GM13976 (cell line): Measurements from ENCODE around the gene TLR8.

ENCODE experiments used
- DNase-seq: peaks from one replicate; pipeline ENCODE4 v3.0.0; 2012; ENCODE audit warnings: low spot score
- CTCF ChIP-seq: IDR thresholded peaks from 2 replicates; pipeline ENCODE4 v1.5.1; 2012; ENCODE audit warnings: borderline replicate concordance, mild to moderate bottlenecking; ENCODE audit not compliant: insufficient read depth; ENCODE audit errors: extremely low read depth, missing control alignments, control extremely low read depth
- in situ Hi-C: fragments of 300-500 bp; cut with MboI; formaldehyde crosslinking; loops from one replicate; pipeline ENCODE4 v1.12.0; 2022; ENCODE audit warnings: low sequenced_read_pairs, mixed read lengths, inconsistent platforms; ENCODE audit not compliant: unreplicated experiment

Gene TLR8

GRCh38 chrX:12970691-12971202 is 64.3 kb downstream of the TLR8 start:
- in situ Hi-C loops: no loop called here
- no peak for TF ChIP-seq CTCF
- no peak for DNase-seq

- TF ChIP-seq CTCF: no peak
- no peak for DNase-seq
- in situ Hi-C loops: no loop called here
These were observed 65.0 kb downstream of the TLR8 start for GRCh38 chrX:12971282-12972003.

DNA sequence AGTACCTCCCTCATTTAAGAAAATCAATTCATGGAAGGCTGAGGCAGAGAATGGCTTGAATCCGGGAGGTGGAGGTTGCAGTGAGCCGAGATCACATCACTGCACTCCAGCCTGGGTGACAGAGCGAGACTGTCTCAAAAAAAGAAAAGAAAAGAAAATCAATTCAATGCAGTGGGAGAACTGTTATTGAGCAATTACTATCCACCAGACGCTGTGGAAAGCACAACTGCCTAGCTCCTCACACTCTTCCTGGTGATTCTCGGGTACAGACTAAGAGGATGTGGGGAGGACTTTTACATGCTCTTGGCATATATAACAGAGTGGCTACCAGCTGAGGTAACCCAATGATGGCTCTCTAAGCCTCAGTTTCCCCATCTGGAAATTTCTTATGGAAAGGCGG is 65.8 kb downstream of the TLR8 start:
- in situ Hi-C loops: no loop called here
- TF ChIP-seq CTCF: no peak
- no peak for DNase-seq
